Coronary artery (tissue), 2 donors: ENCODE results near the gene CBX8.

Source experiments
- DNase-seq: peaks from one replicate; pipeline ENCODE4 v3.0.0-alpha.2; 2017; ENCODE audit warnings: low spot score
- H3K27ac ChIP-seq, 2 donors: fragments of 200-600 bp; sonication (generic); one replicate each; pipeline ENCODE4 v1.5.1; 2016 to 2019
- H3K4me3 ChIP-seq: fragments of 200-600 bp; sonication (generic); 2 replicates; pipeline ENCODE4 v1.5.1; 2016; ENCODE audit warnings: mild to moderate bottlenecking, moderate library complexity
- CTCF ChIP-seq: fragments of 200-600 bp; sonication (generic); IDR thresholded peaks from one replicate; pipeline ENCODE4 v1.5.1; 2019; ENCODE audit warnings: antibody characterized with exemption

Gene CBX8

GRCh38 chr17:79749156-79749815 lies 47.6 kb downstream of the CBX8 start:
- DNase-seq = no peak
- H3K4me3 ChIP-seq = no peak overlapping the region
- H3K27ac ChIP-seq = no peak overlapping the region
- TF ChIP-seq CTCF = no peak

GRCh38 chr17:79748295-79749099 lies 48.4 kb downstream of the CBX8 start:
- no peak for DNase-seq
- no peak for TF ChIP-seq CTCF
- H3K27ac ChIP-seq = no peak overlapping the region
- peak overlapping the region; percentile 10 for H3K4me3 ChIP-seq

- no peak overlapping the region for H3K27ac ChIP-seq
- no peak for TF ChIP-seq CTCF
- DNase-seq = no peak
- peak overlapping the region; percentile 10 for H3K4me3 ChIP-seq
Measured at GRCh38 chr17:79747508-79748294, 49.2 kb downstream of the CBX8 start.

- DNase-seq = no peak
- Histone ChIP-seq H3K27ac (no peak overlapping the region), H3K4me3 (no peak overlapping the region)
- TF ChIP-seq CTCF = no peak
Measured at GRCh38 chr17:79746889-79747507, 49.9 kb downstream of the CBX8 start.

GRCh38 chr17:79745641-79746105 lies 51.2 kb downstream of the CBX8 start:
- no peak for TF ChIP-seq CTCF
- Histone ChIP-seq H3K4me3 (no peak overlapping the region), H3K27ac (no peak overlapping the region)
- DNase-seq = no peak

GRCh38 chr17:79743614-79744013 lies 53.3 kb downstream of the CBX8 start:
- no peak for TF ChIP-seq CTCF
- Histone ChIP-seq H3K27ac (no peak overlapping the region), H3K4me3 (no peak overlapping the region)
- DNase-seq = no peak
